ENCODE data around the gene NXT1.
"Not testable (repeated sequence)": the region's sequence is repeated elsewhere in the genome, so short reads cannot be mapped to it uniquely, and the experiment has no call there.

The NXT1 gene

DNA sequence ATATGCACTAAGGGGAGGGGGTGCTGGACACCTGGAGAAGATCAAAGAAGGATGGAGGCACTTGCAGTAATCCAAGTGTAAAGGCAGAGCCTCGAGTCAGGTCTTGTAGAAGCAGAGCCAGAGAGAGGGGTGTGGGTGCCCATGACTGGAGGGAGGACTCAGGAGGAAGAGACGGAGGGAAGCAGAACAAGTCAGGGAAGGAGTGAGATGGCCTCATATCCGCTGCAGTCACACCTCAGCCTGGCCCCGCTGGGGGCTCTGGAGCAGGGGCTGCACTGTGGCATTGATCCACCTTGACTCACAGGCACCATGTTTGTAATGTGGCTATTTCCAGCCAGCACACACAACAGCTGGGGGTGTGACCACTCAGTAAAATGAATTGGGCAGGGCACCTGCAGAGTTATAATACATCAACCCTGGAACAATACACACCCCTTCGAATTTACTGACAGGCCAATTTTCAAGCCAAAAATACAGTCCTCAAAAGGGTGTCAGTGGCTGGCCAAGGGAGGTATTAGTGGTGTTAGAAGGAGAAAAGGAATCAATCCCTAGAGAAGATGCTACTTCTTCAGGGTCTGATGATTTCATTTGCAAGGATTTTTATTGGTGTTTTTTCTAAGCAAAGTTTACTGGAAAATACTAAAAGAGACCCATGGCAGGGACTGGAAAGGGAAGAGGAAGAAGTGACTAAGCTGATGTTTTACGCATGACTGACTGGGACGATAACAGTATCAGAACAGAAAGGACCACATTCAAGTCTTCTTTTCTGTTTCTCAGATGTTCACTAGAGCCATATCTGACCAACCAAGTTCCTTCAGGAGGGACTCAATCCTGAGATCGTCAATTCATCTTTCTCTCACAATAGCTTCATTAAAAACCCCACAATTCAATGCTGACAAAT, 18.9 kb upstream of the NXT1 start:
- no peak for DNase-seq

DNA sequence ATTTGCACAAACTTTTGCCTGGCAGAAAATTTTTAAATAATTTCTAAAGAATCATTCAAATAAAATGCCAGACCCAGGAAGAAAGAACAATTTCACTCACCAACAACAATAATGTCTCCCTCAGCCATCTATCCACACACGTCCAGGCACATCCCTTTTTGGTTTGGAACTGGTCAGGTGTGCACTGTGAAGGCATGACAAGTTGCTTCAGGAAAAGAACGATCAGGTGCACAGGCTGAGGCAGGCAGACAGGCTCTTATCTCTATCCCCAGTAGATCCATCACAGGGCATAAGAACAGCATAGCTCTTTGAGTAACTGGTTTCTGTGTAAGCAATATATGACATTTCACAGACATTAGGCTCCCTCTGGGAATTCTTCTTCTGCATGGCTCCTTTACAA, 18.1 kb upstream of the NXT1 start:
- DNase-seq, result no peak

DNA sequence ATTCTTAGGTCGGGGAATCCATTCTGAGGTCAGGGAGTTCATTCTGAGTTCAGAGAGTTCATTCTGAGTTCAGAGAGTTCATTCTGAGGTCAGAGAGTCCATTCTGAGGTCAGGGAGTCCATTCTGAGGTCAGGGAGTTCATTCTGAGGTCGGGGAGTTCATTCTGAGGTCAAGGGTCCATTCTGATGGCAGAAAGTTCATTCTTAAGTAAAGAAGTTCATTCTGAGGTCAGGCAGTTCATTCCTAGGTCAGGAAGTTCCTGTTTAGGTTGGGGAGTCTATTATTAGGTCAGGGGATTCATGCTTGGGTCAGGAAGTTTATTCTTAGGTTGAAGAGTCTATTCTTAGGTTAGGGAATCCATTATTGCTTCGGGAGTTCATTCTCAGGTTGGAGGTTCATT, 16.5 kb upstream of the NXT1 start:
- DNase-seq, result no peak

DNA sequence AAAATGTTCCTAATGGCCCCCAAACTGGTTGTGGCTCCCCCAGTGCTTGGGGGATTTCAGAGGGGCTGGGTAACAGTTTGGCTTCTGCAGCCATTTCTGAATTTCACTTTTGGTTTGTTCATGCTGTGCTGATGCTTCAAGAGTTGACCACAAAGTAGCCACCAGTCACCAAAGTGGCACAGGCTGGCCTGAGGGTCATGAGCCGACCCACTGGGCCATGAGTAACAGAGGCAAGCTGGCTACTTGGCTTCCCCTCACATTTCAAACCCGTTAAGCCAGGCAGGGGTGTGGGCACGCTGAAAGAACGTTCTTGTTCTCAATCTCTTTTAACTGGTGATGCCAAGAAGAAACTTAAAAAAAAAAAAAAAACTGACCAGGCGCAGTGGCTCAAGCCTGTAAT, 15.1 kb upstream of the NXT1 start:
- DNase-seq, result no peak

DNA sequence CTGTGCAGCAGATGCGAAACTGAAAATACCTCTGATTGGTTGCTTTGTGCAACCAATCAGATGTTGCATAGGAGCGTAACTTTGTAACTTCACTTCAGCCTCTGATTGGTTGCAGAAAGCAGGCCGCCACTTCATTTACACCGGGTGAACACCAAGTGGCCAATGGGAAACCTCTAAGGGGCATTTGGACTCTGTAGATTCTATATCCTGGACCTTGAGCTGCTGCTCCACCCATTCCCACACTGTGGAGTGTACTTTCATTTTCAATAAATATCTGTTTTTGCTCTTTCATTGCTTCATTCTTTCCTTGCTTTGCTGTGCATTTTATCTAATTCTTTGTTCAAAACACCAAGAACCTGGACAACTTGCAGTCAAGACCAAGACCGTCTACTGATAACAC, 14.1 kb upstream of the NXT1 start:
- no peak for DNase-seq

DNA sequence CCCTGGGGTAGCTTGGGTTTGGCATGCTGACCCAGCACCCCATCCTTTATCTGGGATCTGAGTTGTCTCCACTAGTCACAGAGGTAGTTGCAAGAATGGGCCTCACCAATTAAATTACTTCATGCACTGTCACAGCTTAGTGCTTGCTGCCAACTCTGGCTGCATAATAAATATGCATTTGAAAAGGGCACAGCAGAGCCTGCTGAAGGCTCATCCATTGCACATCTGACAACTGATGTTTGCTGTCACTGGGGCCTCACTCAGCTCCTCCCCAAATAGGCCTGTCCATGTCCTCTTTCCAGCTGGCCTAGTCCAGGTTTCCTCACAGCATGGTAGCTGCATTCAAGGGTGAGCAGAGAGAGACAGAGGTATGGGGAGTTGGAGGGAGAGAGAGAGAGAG, 13.3 kb upstream of the NXT1 start:
- DNase-seq, result no peak

DNA sequence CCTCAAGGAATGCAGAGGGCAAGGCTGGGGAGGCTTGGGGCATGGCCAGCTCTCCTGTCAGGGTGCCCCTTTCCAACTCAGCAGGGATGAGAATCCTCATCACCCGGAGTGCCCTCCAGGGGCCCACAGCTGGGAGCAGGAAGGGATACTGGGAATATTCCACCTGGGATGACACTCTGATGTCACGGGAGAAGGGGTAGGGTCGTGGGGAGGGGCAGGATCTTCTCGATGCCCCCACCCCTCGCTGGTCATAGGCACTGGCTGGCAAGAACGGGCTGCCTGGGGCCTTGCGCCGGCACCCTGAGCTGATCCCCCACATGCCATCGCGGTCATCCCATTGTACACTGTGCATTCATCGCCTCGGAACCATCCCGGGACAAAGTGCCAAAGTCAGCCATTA, 10.6 kb upstream of the NXT1 start:
- no peak for DNase-seq

DNA sequence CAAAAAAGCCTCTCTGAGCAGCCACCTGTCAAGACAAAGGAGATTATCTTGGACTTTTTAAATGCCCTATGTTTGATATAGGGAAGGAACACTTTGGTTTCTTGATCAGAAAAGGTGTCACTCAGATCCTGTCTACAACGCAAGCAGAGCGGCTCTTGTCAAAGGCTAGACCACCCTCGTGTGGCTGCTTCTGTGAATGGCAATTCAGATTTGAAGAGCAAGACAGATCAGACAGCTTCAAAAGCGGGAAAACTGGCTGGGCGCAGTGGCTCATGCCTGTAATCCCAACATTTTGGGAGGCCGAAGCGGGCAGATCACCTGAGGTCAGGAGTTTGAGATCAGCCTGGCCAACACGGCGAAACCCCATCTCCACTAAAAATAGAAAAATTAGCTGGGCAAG, 10.1 kb upstream of the NXT1 start:
- peak in 1 of 2 experiments; percentile 41 for DNase-seq

DNA sequence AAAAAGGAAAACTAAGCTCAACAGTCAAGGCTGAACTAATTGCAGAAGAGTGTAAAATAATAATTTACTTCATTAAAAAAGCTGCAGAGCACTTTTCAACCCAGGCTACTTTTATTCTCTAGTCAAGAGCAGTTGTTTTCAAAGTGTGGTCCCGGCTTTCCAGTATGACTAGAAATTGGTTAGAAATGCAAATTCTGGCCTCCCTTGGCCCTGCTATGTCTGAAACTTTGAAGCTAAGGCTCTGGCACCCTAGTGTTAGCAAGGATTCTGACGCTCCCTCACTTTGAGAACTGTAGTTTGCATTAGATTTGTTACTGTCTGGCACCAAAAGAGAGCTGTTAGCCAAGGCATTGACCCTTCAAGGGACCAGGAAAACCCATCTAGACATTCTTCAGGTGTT, 9.5 kb upstream of the NXT1 start:
- DNase-seq, result no peak

DNA sequence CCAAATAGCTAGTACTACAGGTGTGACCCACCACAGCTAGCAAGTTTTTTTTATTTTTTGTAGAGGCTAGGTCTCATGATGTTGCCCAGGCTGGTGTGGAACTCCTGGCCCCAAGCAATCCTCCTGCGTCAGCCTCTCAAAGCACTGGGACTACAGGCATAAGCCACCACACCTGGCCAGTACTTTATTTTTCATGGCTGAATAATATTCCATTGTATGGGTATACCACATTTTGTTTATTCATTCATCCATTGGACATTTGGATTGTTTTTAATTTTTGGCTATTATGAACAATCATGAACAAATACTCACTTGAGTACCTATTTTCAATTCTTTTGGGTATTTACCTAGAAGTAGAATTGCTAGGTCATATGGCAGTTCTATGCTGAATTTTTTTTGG, 7.0 kb upstream of the NXT1 start:
- DNase-seq, result no peak

DNA sequence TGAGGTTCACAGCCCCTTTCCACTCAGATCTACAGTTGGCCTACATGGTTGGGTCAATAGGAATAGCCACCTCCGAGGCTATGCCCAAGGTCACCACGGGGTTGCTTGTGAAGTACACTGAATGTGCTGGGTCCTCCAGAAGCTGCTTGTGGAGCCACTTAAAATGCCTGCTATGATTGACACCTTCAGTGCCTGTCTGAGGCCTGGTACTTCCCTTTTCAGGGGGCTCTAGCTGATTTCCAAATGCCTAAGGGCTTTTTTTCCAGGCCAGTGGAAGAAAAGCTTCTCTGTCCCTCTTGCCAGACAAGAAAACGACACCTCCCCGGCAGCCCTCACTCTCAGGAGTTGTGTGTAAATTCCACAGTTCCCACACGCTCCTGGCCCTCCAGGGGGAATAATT, 6.3 kb upstream of the NXT1 start:
- DNase-seq, result no peak

DNA sequence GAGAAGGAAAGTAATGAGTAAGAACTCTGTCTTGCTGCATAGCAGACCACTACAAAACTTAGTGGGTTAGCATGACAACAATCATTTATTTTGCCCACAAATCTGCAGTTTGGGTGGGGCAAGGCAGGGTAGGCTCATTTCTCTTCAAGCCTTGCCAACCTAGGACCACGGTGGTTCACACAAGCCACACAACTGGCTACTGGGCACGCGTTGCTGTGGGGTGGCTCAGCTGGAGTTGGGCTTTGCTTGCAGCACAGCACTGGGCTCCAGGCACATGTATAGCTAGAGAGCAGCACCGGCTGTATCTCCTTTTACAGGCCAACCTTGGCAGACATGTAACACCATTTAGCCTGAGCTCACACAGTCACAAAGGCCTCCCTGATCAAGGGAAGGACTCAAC, 4.6 kb upstream of the NXT1 start:
- DNase-seq, result peak in 1 of 2 experiments; percentile 4

DNA sequence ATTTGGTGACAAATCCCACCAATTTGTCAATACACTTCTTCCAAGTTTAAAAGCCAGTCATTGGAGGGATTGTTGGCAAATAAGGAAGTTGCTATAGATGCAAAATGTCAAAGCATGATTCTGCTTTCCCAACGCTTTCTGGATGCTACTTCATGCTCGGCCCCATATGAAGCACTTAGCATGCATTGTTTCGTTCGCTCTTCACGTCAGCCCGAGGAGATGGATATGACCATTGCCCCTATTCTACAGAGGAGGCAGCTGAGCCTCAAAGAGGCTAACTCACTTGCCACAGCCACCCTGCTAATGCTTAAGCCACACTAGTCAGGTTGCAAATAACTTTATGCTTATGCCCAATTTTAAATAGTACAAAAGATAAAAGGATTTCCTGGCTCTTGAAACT, 2.8 kb upstream of the NXT1 start:
- no peak for DNase-seq

DNA sequence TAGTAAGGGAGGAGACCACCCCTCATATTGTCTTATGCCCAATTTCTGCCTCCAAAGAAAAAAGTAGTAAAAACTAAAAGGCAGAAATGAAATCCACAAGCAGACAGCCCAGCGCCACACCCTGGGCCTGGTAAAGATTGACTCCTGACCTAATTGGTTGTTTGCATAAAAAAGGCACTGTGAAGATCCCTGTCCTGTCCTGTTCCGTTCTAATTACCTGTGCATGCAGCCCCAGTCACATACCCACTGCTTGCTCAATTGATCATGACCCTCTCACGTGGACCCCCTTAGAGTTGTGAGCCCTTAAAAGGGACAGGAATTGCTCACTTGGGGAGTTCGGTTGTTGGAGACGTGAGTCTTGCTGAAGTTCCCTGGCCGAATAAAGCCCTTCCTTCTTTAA, 2.1 kb upstream of the NXT1 start:
- DNase-seq, result not testable (repeated sequence)

DNA sequence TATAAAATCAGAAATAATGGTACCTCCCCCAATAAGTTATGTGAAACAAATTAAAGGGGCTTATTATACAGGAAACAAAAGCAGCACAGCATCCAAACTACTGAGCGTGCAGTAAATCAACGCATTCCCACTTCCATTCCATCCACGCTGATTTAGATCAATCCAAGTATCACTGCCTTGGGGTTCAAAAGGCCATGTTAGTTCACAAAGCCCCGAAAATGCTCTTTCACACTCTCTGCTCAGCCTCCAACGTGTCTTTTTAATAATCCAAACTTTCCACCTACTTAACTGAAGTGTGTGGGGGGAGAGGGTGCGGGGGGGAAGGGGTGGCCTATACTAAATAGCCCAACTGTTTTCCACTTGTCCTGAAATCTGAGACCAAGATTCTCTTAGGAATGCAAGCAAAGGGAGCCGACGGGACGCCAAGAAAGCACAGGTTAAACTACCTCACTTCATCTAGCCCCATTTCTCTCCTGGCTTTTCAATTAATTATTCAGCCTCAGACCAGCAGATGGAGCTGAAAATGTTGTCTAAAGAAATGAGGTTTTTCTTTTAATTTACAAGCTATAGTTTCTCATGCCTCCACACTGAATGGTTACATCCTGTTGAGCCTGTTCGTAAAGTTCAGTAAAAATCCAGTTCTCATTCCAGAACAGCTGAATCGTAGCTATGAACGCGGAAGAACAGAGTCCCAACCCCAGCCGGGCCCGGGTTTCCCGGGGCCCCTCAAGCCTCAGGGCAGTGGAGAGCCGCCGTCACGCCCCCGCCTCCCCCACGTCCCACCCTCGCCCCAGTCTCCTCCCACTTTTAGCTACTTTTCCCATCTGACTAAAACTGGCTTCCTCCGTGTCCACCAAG, 1.0 kb upstream of the NXT1 start:
- peak in 1 of 2 experiments; percentile 38 for DNase-seq

DNA sequence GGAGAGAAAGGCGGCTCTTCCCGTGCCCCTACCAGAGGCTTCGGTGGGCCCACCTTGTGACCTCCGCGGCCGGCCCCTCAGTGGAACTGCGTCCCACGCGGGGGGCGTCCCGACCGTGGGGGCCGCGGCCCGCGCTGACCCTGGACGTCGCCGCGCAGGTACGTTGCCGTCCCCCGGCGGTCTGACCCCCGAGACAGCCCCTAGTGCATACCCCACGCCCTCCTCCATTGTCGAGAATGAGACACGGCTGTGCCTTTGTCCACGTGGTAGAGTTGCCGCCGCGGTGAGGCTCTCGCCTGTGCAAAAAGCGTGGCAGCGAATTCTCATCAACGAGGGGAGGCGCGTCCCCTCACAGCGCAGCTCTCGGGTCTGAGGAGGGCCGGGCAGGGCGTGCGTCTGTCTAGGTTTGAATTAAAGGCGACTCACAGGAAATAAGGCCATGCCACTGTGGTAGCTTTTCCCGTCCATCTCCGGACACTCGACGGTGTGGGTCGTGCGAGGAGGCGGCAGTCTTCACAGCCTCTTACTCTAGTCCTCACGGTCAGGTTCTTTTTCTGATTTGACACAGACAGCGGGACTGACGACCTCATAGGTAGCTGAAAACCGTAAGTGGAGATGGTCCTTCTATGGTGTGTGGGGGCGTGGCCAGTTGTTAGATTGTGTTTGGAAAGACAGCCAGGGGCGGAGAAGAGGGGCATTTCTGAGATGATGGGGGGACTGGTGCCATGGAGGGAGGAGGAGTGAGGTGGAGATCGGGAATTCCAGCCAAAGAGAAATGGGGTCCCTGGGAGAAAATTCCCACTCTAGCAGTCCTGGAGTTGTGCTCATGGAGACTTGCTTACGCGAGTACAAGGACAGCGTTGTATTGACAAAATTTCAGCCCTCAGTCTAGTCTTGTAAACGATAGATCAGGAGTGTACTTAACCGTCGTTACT, 580 bp downstream of the NXT1 start:
- DNase-seq, result peak; percentile 73 to 74

DNA sequence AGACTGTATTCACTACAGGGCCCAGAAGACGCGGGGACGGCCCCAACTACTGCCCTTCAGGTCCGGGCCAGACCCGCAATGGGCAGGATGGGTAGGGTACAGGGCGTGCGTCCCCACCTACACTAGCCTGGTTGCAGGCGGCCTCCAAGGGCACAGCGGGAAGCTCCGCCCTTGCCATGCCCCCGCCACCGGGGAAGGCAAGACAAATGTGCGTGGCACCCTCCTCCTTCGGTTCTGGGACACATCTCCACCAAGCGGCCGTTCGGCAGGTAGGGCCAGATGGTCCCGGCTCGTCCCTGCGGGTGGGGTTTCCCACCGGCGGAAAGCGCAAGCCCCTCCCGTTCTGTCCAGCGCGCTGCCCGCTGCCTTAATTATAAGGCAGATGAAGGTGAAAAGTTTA, 5.6 kb downstream of the NXT1 start:
- no peak for DNase-seq

DNA sequence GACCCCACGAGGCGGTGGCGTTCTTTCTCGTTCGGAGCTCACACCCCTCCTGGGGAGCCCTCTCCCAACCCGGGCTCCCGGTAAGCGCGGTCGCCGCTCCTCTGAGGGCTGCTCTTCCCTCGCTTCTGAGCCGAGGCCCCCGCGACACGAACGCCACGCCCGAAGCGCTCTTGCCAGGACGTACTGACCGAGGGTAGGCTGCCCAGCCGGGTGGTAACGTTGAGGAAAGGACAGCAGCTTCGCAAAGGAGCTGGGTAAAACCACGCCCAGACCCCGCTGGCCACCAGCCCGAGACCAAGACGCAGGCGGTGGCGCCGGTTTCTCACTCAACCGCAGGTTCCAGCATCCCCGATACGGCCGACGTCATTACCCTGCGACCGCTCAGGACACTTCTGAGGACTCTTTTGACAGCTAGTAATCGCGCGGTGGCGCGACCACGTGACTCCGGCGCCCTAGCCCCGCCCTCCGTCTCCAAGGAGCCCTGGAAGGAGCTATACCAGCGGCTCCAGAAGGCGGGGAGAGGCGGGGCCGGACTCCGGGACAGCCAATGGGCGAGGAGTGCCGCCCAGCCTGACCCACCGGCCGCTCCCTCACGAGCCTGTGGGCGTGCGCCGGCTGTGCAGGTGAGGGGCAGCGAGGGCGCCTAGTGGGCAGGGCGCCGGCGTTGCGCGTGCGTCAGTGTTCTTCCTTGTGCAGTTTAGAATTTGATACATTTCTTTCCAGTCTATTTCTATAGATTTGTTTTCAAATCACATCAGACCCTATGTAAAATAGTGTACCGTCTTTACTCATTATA, 7.4 kb downstream of the NXT1 start:
- DNase-seq, result peak; percentile 100

DNA sequence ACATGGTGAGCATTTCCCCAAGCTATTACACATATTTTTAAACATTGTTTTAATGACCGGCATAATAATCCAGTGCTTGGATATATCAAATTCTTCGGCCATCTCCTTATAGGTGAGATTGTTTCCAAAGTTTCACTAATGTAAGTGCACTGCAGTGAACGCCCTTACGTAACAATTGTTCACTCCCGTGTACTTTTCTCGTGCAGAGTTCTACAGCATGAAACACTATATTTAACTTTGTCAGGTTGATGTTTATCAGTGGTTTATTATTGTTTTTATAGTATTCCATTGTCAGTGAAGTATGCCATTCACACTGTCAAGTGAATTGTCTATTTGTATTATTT, 7.9 kb downstream of the NXT1 start:
- no peak for DNase-seq

DNA sequence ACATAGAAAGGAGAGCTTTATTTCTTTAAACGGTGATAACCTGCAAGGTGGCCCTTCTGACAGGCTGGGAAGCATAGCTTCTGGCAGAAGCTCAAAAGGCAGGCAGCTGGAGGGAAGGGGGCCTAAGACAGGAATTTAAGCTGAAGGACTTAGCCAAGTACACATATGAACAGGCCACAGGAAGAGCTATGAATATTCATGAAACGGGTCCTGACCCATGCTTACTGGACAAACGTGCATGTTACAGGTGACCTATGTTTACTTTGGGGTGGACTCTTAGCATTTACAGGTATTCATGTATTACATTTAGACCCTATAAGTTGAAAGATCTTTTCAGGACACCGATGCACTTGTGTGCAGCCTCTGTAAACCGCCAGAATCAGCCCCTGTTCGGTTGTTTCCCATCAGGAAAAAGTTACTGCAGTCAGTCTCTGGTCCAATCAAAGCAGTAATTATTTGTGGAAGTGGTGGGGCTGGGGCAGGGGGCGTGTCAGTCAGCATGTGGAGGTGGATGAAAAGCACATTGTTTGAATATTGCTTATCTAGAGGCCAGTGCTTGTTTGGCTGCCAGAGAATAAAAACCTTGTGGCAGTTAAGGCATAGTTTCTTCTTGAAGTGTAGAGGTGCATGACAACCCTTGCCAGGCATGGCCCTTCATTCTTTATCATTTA, 8.5 kb downstream of the NXT1 start:
- no peak for DNase-seq

DNA sequence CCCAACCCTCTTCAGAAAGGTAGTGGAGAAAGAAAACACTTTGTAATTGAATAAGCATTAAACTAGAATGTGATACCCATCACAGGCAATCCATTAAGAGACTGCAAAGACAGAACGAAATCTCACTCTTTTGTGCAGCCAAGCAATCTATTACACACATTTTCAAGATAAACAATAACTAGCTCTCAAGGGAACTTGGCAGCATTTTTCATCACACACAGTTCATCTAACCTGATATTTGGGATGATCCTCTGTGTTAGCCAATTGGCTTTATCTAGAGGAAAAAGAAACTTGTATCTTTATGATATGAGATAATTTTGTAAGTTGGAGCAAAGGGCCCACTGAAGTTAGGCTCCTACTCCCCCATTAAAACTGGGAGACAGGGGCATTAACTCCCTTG, 9.9 kb downstream of the NXT1 start:
- DNase-seq, result no peak

DNA sequence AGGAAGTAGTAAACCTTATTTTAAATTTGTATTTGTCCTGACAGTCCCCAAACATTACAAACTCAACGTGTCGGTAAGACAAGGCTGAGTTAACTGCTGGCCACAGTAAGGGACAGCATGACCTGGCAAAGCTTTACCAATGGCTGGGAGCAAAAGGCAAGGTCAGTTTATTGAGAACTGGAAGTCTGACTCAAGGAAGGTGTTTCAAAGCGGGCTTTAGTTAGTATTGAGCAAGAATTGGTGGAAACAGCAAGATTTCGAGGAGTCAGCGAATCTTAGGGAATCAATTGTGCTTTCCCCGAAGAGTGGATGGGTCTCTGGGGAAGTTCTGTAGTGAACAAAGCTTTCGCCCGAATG, 10.5 kb downstream of the NXT1 start:
- DNase-seq, result peak in 1 of 2 experiments; percentile 31
